Stimulated activated CD4-positive, alpha-beta T cell treated with anti-CD3 and anti-CD28 coated beads, Interleukin-1b, Interleukin-23, amount 100 ng/mL, for 24 hours (primary cell): Measurements from ENCODE around the gene CDCA5.
"Not testable (repeated sequence)": the region's sequence is repeated elsewhere in the genome, so short reads cannot be mapped to it uniquely, and the experiment has no call there.

ENCODE experiments used
- DNase-seq, 4 experiments: peaks; one replicate each; pipeline ENCODE4 v3.0.0-alpha.2; 2020; ENCODE audit warnings: low read depth in 4 of 4, low spot score in 1 of 4

CDCA5 gene

DNA sequence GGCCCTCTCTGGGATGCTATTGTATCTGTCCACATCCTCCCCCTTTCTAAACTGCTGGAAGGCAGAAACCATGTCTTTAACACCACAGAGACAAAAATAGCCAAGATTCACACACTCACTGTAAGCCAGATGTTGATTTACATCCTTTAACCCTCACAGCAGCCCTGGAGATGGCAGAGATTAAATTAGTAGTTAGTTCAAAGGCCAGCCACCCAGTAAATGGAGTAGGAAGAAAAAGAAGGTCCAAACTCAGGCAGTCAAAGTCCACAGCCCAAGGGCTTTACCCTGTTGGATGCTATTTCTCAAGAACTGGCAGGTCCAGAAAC, 35.8 kb upstream of the CDCA5 start:
- no peak for DNase-seq

DNA sequence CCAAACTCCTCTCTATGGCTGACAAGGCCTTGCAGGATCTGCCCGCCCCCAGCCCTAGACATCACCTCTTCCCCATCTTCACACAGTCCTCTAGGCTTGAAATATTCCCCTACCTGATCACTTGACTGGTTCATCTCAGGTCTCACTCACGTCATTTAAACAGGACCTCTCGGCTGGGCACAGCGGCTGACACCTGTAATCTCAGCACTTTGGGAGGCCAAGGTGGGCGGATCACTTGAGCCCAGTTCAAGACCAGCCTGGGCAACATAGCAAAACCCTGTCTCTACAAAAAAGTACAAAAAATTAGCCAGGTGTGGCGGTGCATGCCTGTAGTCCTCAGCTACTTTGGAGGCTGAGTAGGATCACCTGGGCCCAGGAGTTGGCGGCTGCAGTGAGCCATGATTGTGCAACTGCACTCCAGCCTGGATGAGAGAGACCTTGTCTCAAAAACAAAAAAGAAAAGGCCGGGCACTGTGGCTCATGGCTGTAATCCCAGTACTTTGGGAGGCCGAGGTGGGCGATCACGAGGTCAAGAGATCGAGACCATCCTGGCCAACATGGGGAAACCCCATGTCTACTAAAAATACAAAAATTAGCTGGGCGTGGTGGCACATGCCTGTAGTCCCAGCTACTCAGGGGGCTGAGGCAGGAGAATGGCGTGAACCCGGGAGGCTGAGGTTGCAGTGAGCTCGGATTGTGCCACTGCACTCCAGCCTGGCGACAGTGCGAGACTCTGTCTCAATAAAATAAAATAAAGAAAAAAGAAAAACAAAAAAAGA, 35.2 kb upstream of the CDCA5 start:
- not testable (repeated sequence) for DNase-seq

DNA sequence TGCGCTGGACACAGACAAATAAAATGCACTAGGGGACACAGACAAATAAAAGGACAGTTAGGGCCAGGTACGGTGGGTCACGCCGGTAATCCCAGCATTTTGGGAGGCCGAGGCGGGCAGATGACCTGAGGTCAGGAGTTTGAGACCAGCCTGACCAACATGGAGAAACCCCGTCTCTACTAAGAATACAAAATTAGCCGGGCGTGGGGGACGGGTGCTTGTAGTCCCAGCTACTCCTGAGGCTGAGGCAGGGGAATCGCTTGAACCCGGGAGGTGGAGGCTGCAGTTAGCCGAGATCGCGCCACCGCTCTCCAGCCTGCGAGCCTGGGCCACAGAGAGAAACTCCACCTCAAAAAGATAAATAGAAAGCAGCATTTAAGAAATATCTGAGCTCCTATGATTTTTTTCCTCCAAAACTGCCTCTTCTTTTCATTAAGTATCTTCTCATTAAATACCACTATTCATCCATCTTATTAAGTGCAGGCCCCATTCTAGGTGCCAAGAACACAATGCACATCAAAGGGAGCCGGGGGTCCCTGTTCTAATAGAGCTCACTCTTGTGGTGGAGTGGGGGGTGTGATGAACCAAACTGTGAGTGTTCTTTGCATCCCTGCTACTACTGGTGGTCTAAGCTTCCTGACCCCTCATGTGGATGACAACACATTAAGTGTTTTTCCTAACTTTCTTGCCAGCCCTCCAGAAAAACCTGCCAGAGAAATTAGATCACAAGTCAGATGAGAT, 34.4 kb upstream of the CDCA5 start:
- DNase-seq = no peak

DNA sequence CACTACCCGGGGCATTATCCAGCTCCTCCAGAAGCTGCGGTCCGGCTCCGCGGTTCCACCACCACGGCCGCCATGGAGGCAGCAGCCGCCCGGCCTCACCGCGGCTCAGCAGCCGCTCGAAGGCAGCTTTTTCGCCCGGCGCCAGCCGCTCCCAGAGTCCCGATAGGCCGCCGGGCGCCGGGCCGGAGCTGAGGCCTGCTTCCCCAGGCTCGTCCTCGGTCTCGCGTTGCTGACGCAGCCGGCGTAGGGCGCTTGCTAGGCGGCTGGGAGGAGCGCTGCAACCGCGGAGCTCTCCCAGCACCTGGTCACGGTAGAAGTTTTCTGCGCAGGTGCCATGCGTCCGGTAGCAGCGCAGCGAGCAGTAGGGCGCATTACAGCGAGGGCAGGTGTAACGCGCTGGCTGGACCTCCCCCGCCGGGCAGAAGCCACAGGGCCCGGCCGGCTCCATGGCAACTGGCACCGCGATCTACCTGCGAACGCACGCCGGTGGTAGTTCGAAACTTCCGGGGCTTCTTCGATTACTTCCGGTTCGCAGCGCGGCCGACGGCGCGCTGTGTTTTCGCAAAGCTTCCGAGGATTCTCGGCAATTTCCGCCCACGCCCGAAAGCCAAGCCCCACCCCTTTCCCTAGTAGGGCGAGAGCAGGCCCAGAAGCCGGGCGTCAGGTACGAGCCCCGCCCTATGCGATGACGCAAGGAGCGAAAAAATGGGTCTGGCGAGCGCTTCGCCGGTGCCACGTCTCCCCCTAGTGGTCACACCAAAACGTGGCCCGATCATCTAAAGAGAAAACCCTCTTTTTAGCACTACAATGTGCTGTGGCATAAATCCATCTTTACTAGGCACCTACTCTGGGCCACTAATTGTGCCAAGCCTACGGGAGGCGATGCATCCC, 33.6 kb upstream of the CDCA5 start, which contains the start of gene ZNHIT2:
Gene ZNHIT2, minus strand, starts transcription at position 496 of the 891 bp plus-strand sequence. Its CDS starts 48 bp downstream, at position 448.
- DNase-seq = peak; percentile 100

DNA sequence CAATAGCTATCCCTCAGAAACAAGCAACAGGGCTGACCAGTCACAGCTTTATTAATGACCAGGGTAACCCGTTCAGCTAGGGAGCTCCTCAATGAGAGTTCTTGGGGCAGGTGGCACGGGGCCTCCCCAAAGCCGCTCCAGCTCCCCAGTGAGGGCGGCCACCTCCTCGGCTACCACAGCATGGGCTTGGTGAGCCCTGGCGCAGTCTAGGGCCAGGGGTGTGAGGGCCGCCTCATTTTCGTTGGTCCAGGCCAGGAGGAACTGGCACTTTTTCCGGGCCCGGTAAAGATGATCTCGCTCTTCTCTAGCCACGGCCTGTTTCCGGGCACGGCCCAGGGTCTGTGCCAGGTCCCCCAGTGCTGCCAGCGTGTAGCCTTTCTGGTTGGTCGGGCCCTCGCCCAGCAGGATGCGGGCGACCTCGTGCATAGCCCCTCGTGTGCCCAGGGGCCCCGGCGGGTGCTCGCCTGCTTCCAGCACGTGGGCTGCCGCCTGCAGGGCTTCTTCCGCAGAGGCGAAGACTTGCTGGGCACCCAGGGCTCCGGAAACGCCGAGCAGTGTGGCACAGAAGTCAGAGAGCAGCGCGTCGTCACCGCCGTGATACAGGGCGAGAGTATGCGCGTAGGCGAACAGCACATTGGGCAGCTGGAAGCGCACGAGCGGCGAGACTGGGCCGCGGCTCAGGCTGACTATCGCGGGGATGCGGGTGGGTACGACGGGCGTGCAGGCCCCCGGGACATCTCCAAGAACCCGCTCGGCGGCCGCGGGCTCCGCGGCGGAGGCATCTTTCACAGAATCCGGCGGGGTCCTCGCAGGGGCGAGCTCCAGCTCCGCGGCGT, 32.7 kb upstream of the CDCA5 start:
- DNase-seq = peak in 1 of 4 experiments; percentile 45

DNA sequence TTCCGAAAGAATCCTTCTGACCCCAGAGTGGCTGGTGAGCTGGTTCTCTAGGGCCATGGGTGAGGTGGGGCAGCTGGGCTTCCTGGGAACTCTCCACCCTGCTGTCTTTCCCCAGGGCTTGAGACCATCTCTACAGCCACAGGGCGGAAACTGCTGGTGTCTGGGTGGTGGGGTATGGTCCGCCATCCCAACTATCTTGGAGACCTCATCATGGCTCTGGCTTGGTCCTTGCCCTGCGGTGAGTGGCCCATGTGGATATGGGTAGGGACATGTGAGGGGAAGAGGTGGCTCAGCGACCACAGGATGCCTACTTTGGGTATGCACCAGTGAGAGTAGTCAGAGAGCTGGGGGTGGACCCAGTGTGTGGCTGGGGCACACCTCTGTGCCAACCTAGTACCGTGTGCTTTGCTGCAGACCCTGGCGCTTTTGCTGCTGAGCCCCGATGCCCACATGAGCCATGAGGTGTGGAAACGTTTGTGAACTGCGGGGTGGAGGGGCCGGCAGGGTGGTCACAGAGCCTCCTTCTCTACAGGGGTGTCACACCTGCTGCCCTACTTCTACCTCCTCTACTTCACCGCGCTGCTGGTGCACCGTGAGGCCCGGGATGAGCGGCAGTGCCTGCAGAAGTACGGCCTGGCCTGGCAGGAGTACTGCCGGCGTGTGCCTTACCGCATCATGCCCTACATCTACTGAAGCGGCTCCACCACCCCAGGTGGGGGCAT, 31.7 kb upstream of the CDCA5 start:
- DNase-seq = no peak

DNA sequence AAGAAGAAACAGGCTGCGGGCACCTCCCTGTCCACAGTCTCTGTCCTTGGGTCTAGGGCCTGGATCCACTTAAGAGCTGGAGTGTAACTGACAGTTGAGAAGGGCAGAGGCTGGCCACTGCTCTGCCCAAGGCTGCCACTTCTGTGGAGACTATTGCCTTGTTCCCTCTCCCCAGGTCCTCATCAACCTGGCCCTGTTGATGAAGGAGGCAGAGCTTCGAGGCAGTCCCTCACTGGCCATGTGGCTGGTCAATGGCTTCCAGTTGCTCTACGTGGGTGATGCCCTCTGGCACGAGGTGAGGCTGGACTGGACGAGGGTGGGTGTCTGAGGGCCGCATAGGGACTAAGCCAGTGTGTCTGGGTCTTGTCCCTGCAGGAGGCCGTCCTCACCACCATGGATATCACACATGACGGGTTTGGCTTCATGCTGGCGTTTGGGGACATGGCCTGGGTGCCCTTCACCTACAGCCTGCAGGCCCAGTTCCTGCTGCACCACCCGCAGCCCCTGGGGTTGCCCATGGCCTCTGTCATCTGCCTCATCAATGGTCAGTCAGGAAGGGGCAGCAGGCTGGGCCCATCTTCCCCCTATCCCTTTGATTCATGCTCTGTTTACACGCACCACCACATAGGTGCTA, 30.8 kb upstream of the CDCA5 start:
- no peak for DNase-seq

DNA sequence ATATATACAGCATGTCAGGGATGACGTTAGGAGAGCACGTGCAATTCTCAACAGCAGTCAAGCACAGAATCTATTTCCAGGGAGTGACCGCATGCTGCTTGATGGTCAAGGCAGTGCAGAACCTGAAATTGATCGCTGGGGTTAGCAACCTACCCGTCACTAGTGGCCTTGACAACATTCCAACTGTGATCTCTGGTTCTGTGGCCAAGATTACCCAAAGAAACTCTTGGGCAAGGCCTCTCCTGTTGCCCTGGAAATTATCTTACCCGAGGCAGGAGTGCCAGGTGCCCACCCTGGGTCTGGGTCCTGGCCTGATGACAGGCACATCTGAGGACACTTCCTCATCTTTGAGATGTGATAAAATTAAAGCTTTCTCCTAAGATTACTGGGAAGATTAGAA, 30.0 kb upstream of the CDCA5 start:
- DNase-seq = no peak

DNA sequence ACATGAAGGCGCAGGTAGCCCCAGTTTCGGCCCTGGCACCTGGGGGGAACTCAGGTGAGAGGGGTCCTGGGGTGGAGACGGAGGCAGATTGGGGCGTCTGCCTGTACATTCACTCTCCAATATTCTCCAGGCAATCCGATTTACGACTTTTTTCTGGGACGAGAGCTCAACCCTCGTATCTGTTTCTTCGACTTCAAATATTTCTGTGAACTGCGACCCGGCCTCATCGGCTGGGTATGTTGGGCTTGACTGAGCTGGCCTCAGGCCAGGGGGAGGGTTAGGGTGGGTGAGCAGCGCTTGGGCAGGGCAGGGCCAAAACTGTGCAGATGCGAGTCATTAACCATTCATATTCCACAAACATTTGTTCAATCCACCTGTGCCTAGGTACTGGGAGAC, 29.5 kb upstream of the CDCA5 start:
- DNase-seq = no peak

DNA sequence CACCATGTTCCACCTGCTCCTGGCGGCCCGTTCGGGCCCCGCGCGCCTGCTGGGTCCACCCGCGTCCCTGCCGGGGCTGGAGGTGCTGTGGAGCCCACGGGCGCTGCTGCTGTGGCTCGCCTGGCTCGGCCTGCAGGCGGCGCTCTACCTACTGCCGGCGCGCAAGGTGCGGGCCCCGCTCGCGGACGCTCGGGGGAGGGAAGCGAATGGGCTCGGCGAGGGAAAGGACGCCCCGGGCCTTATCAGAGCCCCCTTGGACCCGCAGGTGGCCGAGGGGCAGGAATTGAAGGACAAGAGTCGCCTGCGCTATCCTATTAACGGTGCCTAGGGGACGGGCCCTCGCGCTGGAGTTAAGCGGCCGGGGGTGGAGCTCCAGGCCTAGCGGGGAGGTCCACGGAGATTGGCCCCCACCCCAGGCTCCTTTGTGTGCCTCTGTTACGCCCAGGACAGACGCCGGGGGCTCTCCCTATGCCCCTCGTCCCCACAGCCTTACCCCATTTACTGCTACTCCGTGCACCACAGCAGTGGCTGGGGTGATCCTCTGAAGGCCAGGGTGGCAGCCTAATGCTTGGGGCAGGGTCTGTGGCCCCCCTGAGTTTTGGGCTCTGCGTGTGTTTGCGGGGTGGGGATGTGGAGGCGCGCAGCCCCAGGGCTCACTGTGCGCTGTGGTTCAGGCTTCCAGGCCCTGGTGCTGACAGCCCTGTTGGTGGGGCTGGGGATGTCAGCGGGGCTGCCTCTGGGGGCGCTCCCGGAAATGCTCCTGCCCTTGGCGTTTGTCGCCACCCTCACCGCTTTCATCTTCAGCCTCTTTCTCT, 28.9 kb upstream of the CDCA5 start:
- peak in 2 of 4 experiments; percentile 54 to 67 for DNase-seq

DNA sequence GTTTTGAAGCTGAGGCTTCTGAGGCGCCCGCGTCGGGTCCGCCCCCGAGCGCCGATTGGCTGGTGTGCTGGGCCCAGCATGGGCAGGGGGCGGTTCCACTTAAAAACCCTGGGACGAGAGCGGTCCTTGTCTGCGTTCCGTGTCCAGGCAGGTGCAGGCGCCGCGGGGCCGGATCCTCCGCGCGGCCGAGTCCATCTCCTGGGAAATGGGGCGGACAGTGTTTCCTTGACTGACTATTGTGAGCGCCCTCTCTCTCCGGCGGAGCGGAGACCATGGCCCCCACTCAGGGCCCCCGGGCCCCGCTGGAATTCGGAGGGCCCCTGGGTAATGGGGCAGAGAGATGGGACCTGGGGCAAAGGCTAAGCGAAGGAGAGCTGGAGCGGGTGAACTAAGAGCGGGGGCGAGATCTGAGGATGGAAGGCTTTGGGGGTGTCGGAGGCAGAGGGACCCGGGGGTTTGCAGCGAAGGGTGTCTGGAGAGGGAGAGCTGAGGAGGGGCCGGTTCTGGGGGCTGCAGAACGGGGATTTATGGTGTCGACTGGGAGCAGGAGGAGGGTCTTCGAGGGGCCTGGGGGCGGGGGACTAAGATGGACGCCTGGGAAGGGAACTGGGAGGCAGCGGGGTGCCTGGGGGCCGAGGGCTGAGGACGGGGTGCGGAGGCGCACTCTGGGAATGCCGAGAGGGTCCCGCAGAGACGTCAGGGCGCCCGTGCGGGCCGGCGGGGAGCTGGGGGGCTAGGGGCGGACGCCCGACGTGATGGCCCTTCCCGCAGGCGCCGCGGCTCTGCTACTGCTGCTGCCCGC, 28.1 kb upstream of the CDCA5 start, which contains the start of gene TM7SF2:
Gene TM7SF2, plus strand, starts transcription at position 129 of the 802 bp plus-strand sequence. Its CDS starts 144 bp downstream, at position 273.
- peak; percentile 84 to 93 (median 88) for DNase-seq

DNA sequence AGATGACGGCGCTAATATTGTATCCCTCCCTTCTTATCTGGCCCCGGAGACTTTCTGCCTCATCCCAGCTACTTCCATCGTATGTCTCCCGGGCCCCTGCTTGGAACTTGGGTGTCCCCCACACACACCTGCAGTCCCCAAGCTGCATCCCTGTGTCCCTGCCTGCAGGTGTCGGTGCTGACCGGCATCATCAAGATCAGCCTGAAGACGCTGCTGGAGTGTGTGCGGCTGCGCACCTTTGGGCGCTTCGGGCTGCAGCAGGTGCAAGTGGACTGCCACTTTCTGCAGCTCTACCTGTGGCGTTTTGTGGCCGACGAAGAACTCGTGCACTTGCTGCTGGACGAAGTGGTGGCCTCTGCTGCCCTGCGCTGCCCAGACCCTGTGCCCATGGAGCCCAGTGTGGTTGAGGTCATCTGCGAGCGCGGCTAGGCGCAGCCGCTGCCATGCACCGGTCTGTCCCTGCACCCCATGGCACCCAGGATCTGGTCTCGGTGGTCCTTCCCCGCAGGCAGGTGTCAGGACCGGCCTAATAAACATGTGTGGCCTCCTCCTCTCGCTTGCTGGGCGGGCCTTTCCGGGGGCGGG, 27.4 kb upstream of the CDCA5 start:
- no peak for DNase-seq

DNA sequence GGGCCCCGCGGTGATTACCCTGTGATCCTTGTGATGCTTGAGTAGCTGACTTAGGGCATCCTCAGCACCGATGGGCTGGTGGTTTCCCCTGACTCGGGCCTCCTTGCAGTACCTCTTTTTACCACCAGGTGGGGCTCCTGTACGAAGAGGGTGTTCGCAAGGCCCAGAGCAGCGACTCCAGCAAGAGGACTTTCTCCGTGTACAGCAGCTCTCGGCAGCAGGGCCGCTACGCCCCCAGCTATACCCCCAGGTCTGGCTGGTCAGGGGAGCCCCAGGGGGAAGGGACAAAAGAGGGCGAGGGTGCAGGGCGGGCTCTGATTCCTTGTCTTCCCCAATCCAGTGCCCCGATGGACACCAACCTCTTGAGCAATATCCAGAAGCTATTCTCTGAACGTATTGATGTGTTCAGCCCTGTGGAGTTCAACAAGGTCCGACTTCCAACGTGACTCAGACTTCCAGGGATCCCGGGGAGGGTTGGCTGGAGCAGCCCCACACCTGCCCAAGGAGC, 26.6 kb upstream of the CDCA5 start:
- peak; percentile 90 to 99 (median 96) for DNase-seq

DNA sequence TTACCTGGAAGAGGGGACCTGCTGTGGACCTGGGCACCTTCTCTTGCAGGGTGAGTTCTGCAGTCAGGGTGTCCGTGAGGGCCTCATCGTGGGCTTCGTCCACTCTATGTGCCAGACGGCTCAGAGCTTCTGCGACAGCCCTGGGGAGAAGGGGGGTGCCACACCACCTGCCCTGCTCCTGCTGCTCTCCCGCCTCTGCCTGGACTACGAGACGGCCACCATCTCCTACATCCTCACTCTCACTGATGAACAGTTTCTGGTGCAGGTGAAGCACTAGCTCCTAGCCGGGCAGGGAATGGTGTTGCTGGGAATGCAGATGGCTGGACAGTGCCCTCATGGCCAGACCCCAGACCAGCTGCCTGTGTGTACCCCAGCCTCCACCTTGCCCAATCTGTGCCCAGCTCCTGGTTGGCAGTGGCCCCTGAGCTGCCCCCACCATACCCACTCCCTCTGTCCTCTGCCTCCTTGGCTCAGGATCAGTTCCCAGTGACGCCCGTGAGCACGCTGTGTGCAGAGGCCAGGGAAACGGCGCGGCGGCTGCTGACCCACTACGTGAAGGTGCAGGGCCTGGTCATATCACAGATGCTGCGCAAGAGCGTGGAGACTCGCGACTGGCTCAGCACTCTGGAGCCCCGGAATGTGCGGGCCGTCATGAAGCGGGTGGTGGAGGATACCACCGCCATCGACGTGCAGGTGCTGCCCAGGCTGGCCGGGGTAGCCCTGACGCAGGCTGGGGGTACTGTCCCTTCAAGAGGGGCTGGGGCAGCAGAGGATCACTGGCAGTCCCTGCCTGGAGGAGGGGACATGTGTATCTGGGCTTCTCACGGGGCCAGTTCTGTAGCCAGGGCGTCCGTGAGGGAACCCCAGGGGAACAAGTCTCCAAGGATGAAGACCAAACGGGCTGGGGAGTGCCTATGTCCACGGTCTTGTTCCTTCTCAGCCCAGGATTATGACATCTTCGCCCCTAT, 25.7 kb upstream of the CDCA5 start:
- DNase-seq = no peak

DNA sequence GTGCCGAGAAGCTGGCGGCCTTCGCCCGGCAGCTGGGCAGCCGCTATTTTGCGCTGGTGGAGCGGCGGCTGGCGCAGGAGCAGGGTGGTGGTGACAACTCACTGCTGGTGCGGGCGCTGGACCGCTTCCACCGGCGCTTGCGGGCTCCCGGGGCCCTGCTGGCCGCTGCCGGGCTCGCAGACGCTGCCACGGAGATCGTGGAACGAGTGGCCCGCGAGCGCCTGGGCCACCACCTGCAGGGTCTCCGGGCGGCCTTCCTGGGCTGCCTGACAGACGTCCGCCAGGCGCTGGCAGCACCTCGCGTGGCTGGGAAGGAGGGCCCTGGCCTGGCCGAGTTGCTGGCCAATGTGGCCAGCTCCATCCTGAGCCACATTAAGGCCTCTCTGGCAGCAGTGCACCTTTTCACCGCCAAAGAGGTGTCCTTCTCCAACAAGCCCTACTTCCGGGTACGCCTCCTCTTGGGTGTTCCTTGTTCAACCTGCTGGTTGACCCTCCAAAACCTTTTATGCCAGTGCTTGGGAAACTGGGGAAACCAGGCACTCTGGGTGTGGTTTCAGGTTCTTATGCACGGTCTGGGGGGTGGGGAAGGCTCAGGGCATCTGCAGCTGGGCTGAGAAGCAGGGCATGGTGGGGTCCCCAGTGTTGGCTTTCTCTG, 24.8 kb upstream of the CDCA5 start:
- no peak for DNase-seq
